OCI-LY1 (cell line): ENCODE measurements around the gene C3.

ENCODE experiments used
- H2AFZ ChIP-seq: fragments of 200-600 bp; sonication (generic), shearing (Covaris generic); 2 replicates; pipeline ENCODE4 v1.6.0; 2014; ENCODE audit warnings: antibody characterized with exemption, mild to moderate bottlenecking, low read length
- H3F3A ChIP-seq: fragments of 200-600 bp; sonication (generic), shearing (Covaris generic); 2 replicates; pipeline ENCODE4 v1.6.0; 2014; ENCODE audit warnings: mild to moderate bottlenecking, antibody characterized with exemption, low read length, moderate library complexity; ENCODE audit not compliant: insufficient read depth
- H3K27ac ChIP-seq: fragments of 200-600 bp; sonication (generic); 2 replicates; pipeline ENCODE4 v1.5.1; 2014; ENCODE audit warnings: low read length, mixed run types, mild to moderate bottlenecking, low read depth; ENCODE audit not compliant: poor library complexity, severe bottlenecking
- H3K27me3 ChIP-seq: fragments of 200-600 bp; sonication (generic); 2 replicates; pipeline ENCODE4 v1.6.0; 2014; ENCODE audit warnings: antibody characterized with exemption, mild to moderate bottlenecking, low read length, moderate library complexity; ENCODE audit not compliant: insufficient read depth
- H3K36me3 ChIP-seq: fragments of 200-600 bp; sonication (generic); 2 replicates; pipeline ENCODE4 v1.6.1; 2014; ENCODE audit warnings: mild to moderate bottlenecking, antibody characterized with exemption, low read length, moderate library complexity, mixed read lengths; ENCODE audit not compliant: insufficient read depth
- H3K4me1 ChIP-seq: fragments of 200-600 bp; sonication (generic); 2 replicates; pipeline ENCODE4 v1.5.1; 2014; ENCODE audit warnings: mild to moderate bottlenecking, low read length, moderate library complexity; ENCODE audit not compliant: insufficient read depth, severe bottlenecking
- H3K4me2 ChIP-seq: fragments of 200-600 bp; sonication (generic), shearing (Covaris generic); 2 replicates; pipeline ENCODE4 v1.6.1; 2014; ENCODE audit warnings: low read length
- H3K4me3 ChIP-seq: fragments of 200-600 bp; sonication (generic); 2 replicates; pipeline ENCODE4 v1.5.1; 2014; ENCODE audit warnings: low read length, low read depth, mild to moderate bottlenecking, mixed read lengths; ENCODE audit not compliant: poor library complexity, severe bottlenecking
- H3K79me2 ChIP-seq: fragments of 200-600 bp; shearing (Covaris generic); 2 replicates; pipeline ENCODE4 v1.6.1; 2016; ENCODE audit warnings: mixed run types, low read length, mixed read lengths; ENCODE audit not compliant: insufficient read depth
- H3K9ac ChIP-seq: fragments of 200-600 bp; sonication (generic), shearing (Covaris generic); 2 replicates; pipeline ENCODE4 v1.6.1; 2014; ENCODE audit warnings: mild to moderate bottlenecking, low read length, mixed read lengths
- H3K9me2 ChIP-seq: fragments of 200-600 bp; sonication (generic), shearing (Covaris generic); 2 replicates; pipeline ENCODE4 v1.6.1; 2014; ENCODE audit warnings: low read depth, mild to moderate bottlenecking, low read length, mixed read lengths
- H3K9me3 ChIP-seq: fragments of 200-600 bp; shearing (Covaris generic); 2 replicates; pipeline ENCODE4 v1.6.1; 2014; ENCODE audit warnings: low read length, mixed read lengths
- H4K20me1 ChIP-seq: fragments of 200-600 bp; sonication (generic), shearing (Covaris generic); 2 replicates; pipeline ENCODE4 v1.6.0; 2016; ENCODE audit warnings: mild to moderate bottlenecking, low read length; ENCODE audit not compliant: insufficient read depth
- EZH2 ChIP-seq: fragments of 200-600 bp; sonication (generic), shearing (Covaris generic); IDR thresholded peaks from 2 replicates; pipeline ENCODE4 v1.8.0; 2017; ENCODE audit warnings: borderline replicate concordance, mixed run types, mild to moderate bottlenecking, antibody characterized with exemption, low read length, moderate library complexity, mixed read lengths
- TF ChIP-seq, protein P1 (sequence below): fragments of 200-600 bp; sonication (generic), shearing (Covaris generic); IDR thresholded peaks from 2 replicates; pipeline ENCODE4 v1.5.1; 2017; ENCODE audit warnings: mild to moderate bottlenecking, antibody characterized with exemption, low read length, moderate library complexity, mixed read lengths

C3 gene

DNA sequence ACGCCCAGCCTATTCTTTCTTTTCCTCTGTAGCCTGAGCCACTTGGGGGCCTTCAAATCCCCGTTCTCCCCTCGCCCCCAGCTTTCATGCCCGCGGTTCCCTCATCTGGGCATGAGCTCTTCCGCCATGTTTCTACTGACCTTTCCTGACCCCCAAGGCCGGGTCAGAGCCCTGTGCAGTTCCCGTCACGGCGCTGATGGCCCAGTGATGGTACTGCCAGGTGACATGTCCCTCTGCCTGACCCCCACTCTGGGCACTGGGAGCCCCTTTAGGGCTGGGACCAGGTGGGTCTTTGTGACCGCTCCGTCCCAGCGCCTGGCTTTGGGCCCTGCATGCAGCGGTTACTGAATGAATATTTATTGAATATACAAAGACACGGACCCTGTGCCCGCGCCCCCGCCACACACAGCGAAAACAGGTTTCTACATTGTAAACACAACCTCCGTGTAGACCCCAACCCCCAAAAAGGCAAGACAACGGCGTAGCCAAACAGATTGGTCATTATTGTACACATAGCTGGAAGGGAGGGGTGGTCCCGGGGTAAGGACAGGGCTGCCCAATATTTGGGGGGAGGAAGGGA is 9.2 kb upstream of the C3 start:
- H3F3A ChIP-seq, result no peaks in the 10 kb centered on the region
- no peak overlapping the region for H3K9ac ChIP-seq
- no peaks in the 10 kb centered on the region for H3K9me2 ChIP-seq
- H3K79me2 ChIP-seq, result no peaks in the 10 kb centered on the region
- H3K27ac ChIP-seq, result no peak overlapping the region
- TF ChIP-seq, protein P1, sequence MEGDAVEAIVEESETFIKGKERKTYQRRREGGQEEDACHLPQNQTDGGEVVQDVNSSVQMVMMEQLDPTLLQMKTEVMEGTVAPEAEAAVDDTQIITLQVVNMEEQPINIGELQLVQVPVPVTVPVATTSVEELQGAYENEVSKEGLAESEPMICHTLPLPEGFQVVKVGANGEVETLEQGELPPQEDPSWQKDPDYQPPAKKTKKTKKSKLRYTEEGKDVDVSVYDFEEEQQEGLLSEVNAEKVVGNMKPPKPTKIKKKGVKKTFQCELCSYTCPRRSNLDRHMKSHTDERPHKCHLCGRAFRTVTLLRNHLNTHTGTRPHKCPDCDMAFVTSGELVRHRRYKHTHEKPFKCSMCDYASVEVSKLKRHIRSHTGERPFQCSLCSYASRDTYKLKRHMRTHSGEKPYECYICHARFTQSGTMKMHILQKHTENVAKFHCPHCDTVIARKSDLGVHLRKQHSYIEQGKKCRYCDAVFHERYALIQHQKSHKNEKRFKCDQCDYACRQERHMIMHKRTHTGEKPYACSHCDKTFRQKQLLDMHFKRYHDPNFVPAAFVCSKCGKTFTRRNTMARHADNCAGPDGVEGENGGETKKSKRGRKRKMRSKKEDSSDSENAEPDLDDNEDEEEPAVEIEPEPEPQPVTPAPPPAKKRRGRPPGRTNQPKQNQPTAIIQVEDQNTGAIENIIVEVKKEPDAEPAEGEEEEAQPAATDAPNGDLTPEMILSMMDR, result no peak
- no peak for TF ChIP-seq EZH2
- no peak overlapping the region for H3K4me3 ChIP-seq
- no peaks in the 10 kb centered on the region; the same call in 1 of the 2 replicates for H3K36me3 ChIP-seq
- no peaks in the 10 kb centered on the region for H3K9me3 ChIP-seq
- no peaks in the 10 kb centered on the region for H4K20me1 ChIP-seq
- no peak overlapping the region for H2AFZ ChIP-seq
- H3K4me1 ChIP-seq, result peaks cover 15% of the 10 kb centered on the region
- no peak overlapping the region for H3K4me2 ChIP-seq
- no peaks in the 10 kb centered on the region; the same call in 1 of the 2 replicates for H3K27me3 ChIP-seq

GRCh38 chr19:6728346-6728745 is 7.9 kb upstream of the C3 start:
- H4K20me1 ChIP-seq, result no peaks in the 10 kb centered on the region
- no peaks in the 10 kb centered on the region; the same call in 1 of the 2 replicates for H3K27me3 ChIP-seq
- no peak for TF ChIP-seq EZH2
- TF ChIP-seq, protein P1, result no peak
- H3K36me3 ChIP-seq, result no peaks in the 10 kb centered on the region; the same call in 1 of the 2 replicates
- H2AFZ ChIP-seq, result no peak overlapping the region
- no peaks in the 10 kb centered on the region for H3F3A ChIP-seq
- no peak overlapping the region for H3K4me3 ChIP-seq
- H3K79me2 ChIP-seq, result no peaks in the 10 kb centered on the region
- no peak overlapping the region for H3K9ac ChIP-seq
- no peaks in the 10 kb centered on the region for H3K9me3 ChIP-seq
- peaks cover 15% of the 10 kb centered on the region for H3K4me1 ChIP-seq
- no peaks in the 10 kb centered on the region for H3K9me2 ChIP-seq
- H3K4me2 ChIP-seq, result no peak overlapping the region
- H3K27ac ChIP-seq, result no peak overlapping the region

DNA sequence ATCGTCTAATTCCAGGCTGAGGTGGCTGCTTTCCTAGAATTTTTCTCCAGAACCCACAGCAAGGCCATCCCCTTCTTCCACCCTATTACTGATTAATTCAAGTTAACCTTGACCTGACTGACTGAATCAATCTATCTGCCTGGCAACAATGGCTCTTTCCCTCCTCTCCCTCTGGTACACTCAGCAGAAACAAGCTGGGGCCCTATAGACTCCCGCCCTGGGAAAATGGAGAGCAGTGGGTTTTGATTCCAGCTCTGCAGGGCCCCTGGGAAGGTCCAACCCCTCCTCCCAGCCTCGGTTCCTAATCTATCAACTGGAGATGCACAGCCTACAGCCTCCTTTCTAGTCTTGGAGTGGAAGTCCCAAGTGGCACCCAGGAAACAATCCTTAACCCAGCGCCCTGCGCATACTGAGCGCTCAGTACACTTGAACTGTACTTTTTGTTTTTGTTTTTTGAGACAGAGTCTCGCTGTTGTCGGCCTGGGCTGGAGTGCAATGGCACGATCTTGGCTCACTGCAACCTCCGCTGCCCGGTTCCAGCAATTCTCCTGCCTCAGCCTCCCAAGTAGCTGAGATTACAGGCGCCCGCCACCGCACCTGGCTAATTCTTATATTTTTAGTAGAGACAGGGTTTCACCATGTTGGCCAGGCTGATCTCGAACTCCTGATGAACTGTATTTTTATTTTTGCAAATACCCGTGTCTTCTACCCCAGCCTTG is 5.2 kb upstream of the C3 start:
- no peak for TF ChIP-seq EZH2
- TF ChIP-seq, protein P1, result no peak
- Histone ChIP-seq H3K9me3 (no peaks in the 10 kb centered on the region), H3K9me2 (no peaks in the 10 kb centered on the region), H3F3A (no peaks in the 10 kb centered on the region), H3K9ac (no peak overlapping the region), H4K20me1 (no peaks in the 10 kb centered on the region), H2AFZ (no peak overlapping the region), H3K27ac (no peak overlapping the region), H3K4me1 (peaks cover 35% of the 10 kb centered on the region), H3K79me2 (no peaks in the 10 kb centered on the region), H3K27me3 (no peaks in the 10 kb centered on the region; the same call in 1 of the 2 replicates), H3K4me2 (no peak overlapping the region), H3K36me3 (no peaks in the 10 kb centered on the region; the same call in 1 of the 2 replicates), H3K4me3 (no peak overlapping the region)
